RWPE2 (cell line): Measurements from ENCODE around the gene MLXIPL.
"Not testable (repeated sequence)": the region's sequence is repeated elsewhere in the genome, so short reads cannot be mapped to it uniquely, and the experiment has no call there.

Source experiments
- ATAC-seq: fragments of 200-7000 bp; cut with Tn5 transposase; 3 replicates; pipeline ENCODE4 v1.9.1; 2021; ENCODE audit warnings: low read depth
- DNase-seq: peaks from one replicate; pipeline ENCODE4 v3.0.0-alpha.2; 2020; ENCODE audit warnings: low spot score
- H3K27ac ChIP-seq: fragments of 450-650 bp; 2 replicates; pipeline ENCODE4 v1.5.1; 2017; ENCODE audit warnings: mild to moderate bottlenecking; ENCODE audit not compliant: poor library complexity, severe bottlenecking
- H3K27me3 ChIP-seq: fragments of 250-450 bp; sonication (Bioruptor Pico); 2 replicates; pipeline ENCODE4 v1.5.1; 2021; ENCODE audit warnings: mild to moderate bottlenecking, moderate library complexity; ENCODE audit not compliant: insufficient read depth, poor library complexity, severe bottlenecking
- H3K36me3 ChIP-seq: fragments of 250-450 bp; sonication (Bioruptor Pico); 2 replicates; pipeline ENCODE4 v1.5.1; 2020; ENCODE audit warnings: low read depth, mild to moderate bottlenecking, moderate library complexity
- H3K4me1 ChIP-seq: fragments of 250-450 bp; sonication (Bioruptor Pico); 2 replicates; pipeline ENCODE4 v1.5.1; 2021; ENCODE audit warnings: mild to moderate bottlenecking, moderate library complexity; ENCODE audit not compliant: insufficient read depth, poor library complexity, severe bottlenecking
- H3K4me3 ChIP-seq: fragments of 250-450 bp; sonication (Bioruptor Pico); 2 replicates; pipeline ENCODE4 v1.5.1; 2021; ENCODE audit warnings: mild to moderate bottlenecking, moderate library complexity; ENCODE audit not compliant: severe bottlenecking
- H3K9me3 ChIP-seq: fragments of 250-450 bp; sonication (Bioruptor Pico); 2 replicates; pipeline ENCODE4 v1.5.1; 2021; ENCODE audit warnings: mild to moderate bottlenecking, moderate library complexity; ENCODE audit not compliant: severe bottlenecking
- CTCF ChIP-seq: fragments of 450-650 bp; IDR thresholded peaks from one replicate; pipeline ENCODE4 v1.5.1; 2017; ENCODE audit warnings: mild to moderate bottlenecking, moderate library complexity; ENCODE audit not compliant: poor library complexity, severe bottlenecking

MLXIPL gene

GRCh38 chr7:73593207-73594045, 30.9 kb downstream of the MLXIPL start:
- ATAC-seq (0 out of 3 replicates have a peak, but pooled peaks have one; percentile 21), DNase-seq (no peak)
- Histone ChIP-seq H3K4me1 (no peaks in the 10 kb centered on the region), H3K4me3 (no peak overlapping the region), H3K27ac (no peak overlapping the region), H3K36me3 (no peaks in the 10 kb centered on the region), H3K27me3 (no peaks in the 10 kb centered on the region), H3K9me3 (no peaks in the 10 kb centered on the region)
- no peak for TF ChIP-seq CTCF

- Histone ChIP-seq H3K4me1 (no peaks in the 10 kb centered on the region), H3K9me3 (no peaks in the 10 kb centered on the region), H3K27me3 (no peaks in the 10 kb centered on the region), H3K27ac (no peak overlapping the region), H3K4me3 (no peak overlapping the region), H3K36me3 (no peaks in the 10 kb centered on the region)
- no peak for DNase-seq
- no peak; the same call in 2 of the 3 replicates for ATAC-seq
- TF ChIP-seq CTCF: no peak
Measured at GRCh38 chr7:73586911-73587310, 37.4 kb downstream of the MLXIPL start.

GRCh38 chr7:73585196-73585595, 39.1 kb downstream of the MLXIPL start:
- 0 out of 3 replicates have a peak, but pooled peaks have one; percentile 10 for ATAC-seq
- Histone ChIP-seq H3K4me1 (no peaks in the 10 kb centered on the region), H3K9me3 (no peaks in the 10 kb centered on the region), H3K4me3 (no peak overlapping the region), H3K27ac (no peak overlapping the region), H3K27me3 (no peaks in the 10 kb centered on the region), H3K36me3 (no peaks in the 10 kb centered on the region)
- no peak for TF ChIP-seq CTCF
- no peak for DNase-seq

- no peaks in the 10 kb centered on the region for H3K9me3 ChIP-seq
- no peak overlapping the region for H3K27ac ChIP-seq
- no peaks in the 10 kb centered on the region for H3K27me3 ChIP-seq
- DNase-seq (no peak), ATAC-seq (no peak)
- no peaks in the 10 kb centered on the region for H3K4me1 ChIP-seq
- H3K4me3 ChIP-seq: no peak overlapping the region
- H3K36me3 ChIP-seq: no peaks in the 10 kb centered on the region
- TF ChIP-seq CTCF: no peak
Measured at GRCh38 chr7:73582664-73583202, 41.6 kb downstream of the MLXIPL start.

- H3K36me3 ChIP-seq, H3K27me3 ChIP-seq, ATAC-seq, H3K4me1 ChIP-seq, H3K4me3 ChIP-seq, H3K27ac ChIP-seq, H3K9me3 ChIP-seq, DNase-seq: not testable (repeated sequence)
Measured at GRCh38 chr7:73581006-73581405, 43.3 kb downstream of the MLXIPL start.
